Uterus (tissue), 4 donors: ENCODE measurements around the gene TMEM54. TPM values are rescaled to one million over a fixed set of nuclear protein-coding genes. Genes with fewer than 3 reads are reported as not detected.

Experiments
- DNase-seq, 2 donors: peaks; one replicate each; pipeline ENCODE4 v3.0.0-alpha.2; 2019 to 2020
- H3K27ac ChIP-seq, 2 donors: fragments of 200-600 bp; sonication (generic); 1 replicate in 1 of 2; 2 replicates in 1 of 2; pipeline ENCODE4 v1.5.1; 2016 to 2018
- H3K27me3 ChIP-seq, 2 donors: fragments of 200-600 bp; sonication (generic); one replicate each; pipeline ENCODE4 v1.5.1; 2018 to 2019; ENCODE audit warnings: control low read depth in 1 of 2
- H3K36me3 ChIP-seq, 2 donors: fragments of 200-600 bp; sonication (generic); one replicate each; pipeline ENCODE4 v1.5.1; 2019; ENCODE audit warnings: control low read depth in 1 of 2
- H3K4me1 ChIP-seq, 2 donors: fragments of 200-600 bp; sonication (generic); one replicate each; pipeline ENCODE4 v1.5.1; 2018 to 2019; ENCODE audit warnings: control low read depth in 1 of 2
- H3K4me3 ChIP-seq, 2 donors: fragments of 200-600 bp; sonication (generic); 1 replicate in 1 of 2; 2 replicates in 1 of 2; pipeline ENCODE4 v1.5.1; 2018 to 2019; ENCODE audit warnings: mild to moderate bottlenecking in 1 of 2
- H3K9me3 ChIP-seq, 2 donors: fragments of 200-600 bp; sonication (generic); one replicate each; pipeline ENCODE4 v1.5.1; 2019; ENCODE audit warnings: control low read depth in 1 of 2
- CTCF ChIP-seq, 4 experiments: fragments of 200-600 bp in 2 of 4; fragments of 450-650 bp in 2 of 4; sonication (generic) in 2 of 4; IDR thresholded peaks; one replicate each; pipeline ENCODE4 v1.5.1; 2016 to 2019; ENCODE audit warnings: antibody characterized with exemption in 4 of 4, mild to moderate bottlenecking in 2 of 4, moderate library complexity in 1 of 4
- POLR2A ChIP-seq, 2 donors: fragments of 450-650 bp; IDR thresholded peaks; one replicate each; pipeline ENCODE4 v1.6.1; 2016; ENCODE audit warnings: antibody characterized with exemption in 2 of 2, mild to moderate bottlenecking in 1 of 2, moderate library complexity in 1 of 2
- intact Hi-C: fragments of 100-400 bp; cut with DNase I; formaldehyde crosslinking; loops from one replicate; pipeline ENCODE4 v1.15.1; 2023; ENCODE audit warnings: low total_unique reads
- total RNA-seq, 4 donors: library from RNA; depleted of rRNA in 3 of 4; stranded (reverse); fragments of >200 nt in 3 of 4; gene quantifications; one replicate each; pipeline versions ENCODE4 v1.1.0 to v1.2.4, GENCODE V29; 2014 to 2023
- donor health status: DM: yes; HTN: yes; CAD: no.

The TMEM54 gene
- total RNA-seq = 10 to 100 TPM; 18.4 to 57.4 (median 34.8) TPM

- intact Hi-C loops = no loop called here
- Histone ChIP-seq H3K36me3 (no peaks in the 10 kb centered on the region), H3K27ac (peak within 1 kb of the TSS; percentile 65 to 82), H3K4me1 (peaks cover 0 to 6% of the 10 kb centered on the region in 2 donors), H3K9me3 (no peaks in the 10 kb centered on the region), H3K4me3 (peak within 1 kb of the TSS; percentile 39 to 67), H3K27me3 (no peaks in the 10 kb centered on the region)
- DNase-seq = peak; percentile 58 to 70
- TF ChIP-seq CTCF (IDR thresholded peaks at IDR 0.05) = peak in 1 of 4 experiments; percentile 19
- peak in 1 of 2 donors; percentile 59 for TF ChIP-seq POLR2A (IDR thresholded peaks at IDR 0.05)
These were observed at the start of gene TMEM54 for GRCh38 chr1:32900956-32901822. TSS of gene TMEM54 (minus strand) at chr1:32901389. CDS start at chr1:32901238, 151 bp downstream.

DNA sequence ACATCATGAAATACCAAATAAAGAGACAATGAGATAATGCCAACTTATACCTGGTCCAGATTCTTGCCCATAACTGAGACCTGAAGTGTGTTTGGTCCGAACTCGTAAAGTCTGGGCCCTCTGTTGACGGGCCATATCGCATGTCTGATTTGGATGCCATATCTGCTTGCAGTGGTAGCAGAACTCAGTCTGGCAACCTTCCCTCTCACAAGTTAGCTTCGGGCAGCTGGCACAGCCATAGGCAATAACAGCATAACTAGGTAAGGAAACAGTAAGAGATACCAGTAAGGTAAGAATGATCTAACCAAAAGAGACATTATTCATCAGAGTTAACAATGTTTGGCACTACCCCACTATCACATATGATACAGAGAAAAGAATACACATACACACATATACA is 48.3 kb upstream of the TMEM54 start:
- Histone ChIP-seq H3K36me3 (no peaks in the 10 kb centered on the region), H3K4me1 (peaks cover 5 to 9% of the 10 kb centered on the region in 2 donors), H3K27me3 (no peaks in the 10 kb centered on the region), H3K27ac (peak overlapping the region; percentile 75 to 83), H3K9me3 (no peaks in the 10 kb centered on the region), H3K4me3 (no peak overlapping the region)
- TF ChIP-seq POLR2A (IDR thresholded peaks at IDR 0.05) (no peak), CTCF (IDR thresholded peaks at IDR 0.05) (no peak)
- intact Hi-C loops = no loop called here
- no peak for DNase-seq

GRCh38 chr1:32948905-32949304 is 47.7 kb upstream of the TMEM54 start:
- Histone ChIP-seq H3K9me3 (no peaks in the 10 kb centered on the region), H3K4me1 (peaks cover 5 to 9% of the 10 kb centered on the region in 2 donors), H3K4me3 (no peak overlapping the region), H3K27me3 (no peaks in the 10 kb centered on the region), H3K27ac (peak overlapping the region; percentile 75 to 83), H3K36me3 (no peaks in the 10 kb centered on the region)
- no peak for TF ChIP-seq CTCF (IDR thresholded peaks at IDR 0.05)
- TF ChIP-seq POLR2A (IDR thresholded peaks at IDR 0.05) = peak in 1 of 2 donors; percentile 8
- intact Hi-C loops = no loop called here
- no peak for DNase-seq

GRCh38 chr1:32948390-32948722 is 47.2 kb upstream of the TMEM54 start:
- TF ChIP-seq POLR2A (IDR thresholded peaks at IDR 0.05) (no peak), CTCF (IDR thresholded peaks at IDR 0.05) (no peak)
- no peaks in the 10 kb centered on the region for H3K9me3 ChIP-seq
- H3K36me3 ChIP-seq = no peaks in the 10 kb centered on the region
- intact Hi-C loops = no loop called here
- peak overlapping the region; percentile 75 to 83 for H3K27ac ChIP-seq
- DNase-seq = no peak
- no peak overlapping the region for H3K4me3 ChIP-seq
- no peaks in the 10 kb centered on the region for H3K27me3 ChIP-seq
- H3K4me1 ChIP-seq = peaks cover 5 to 9% of the 10 kb centered on the region in 2 donors

- intact Hi-C loops = no loop called here
- DNase-seq = no peak
- H3K27me3 ChIP-seq = no peaks in the 10 kb centered on the region
- H3K9me3 ChIP-seq = no peaks in the 10 kb centered on the region
- peak overlapping the region; percentile 75 to 83 for H3K27ac ChIP-seq
- H3K36me3 ChIP-seq = no peaks in the 10 kb centered on the region
- TF ChIP-seq CTCF (IDR thresholded peaks at IDR 0.05) (no peak), POLR2A (IDR thresholded peaks at IDR 0.05) (no peak)
- peaks cover 5 to 9% of the 10 kb centered on the region in 2 donors for H3K4me1 ChIP-seq
- H3K4me3 ChIP-seq = no peak overlapping the region
These were observed 46.6 kb upstream of the TMEM54 start for GRCh38 chr1:32947669-32948389.
